ENCODE results near the gene SVOPL.

DNA sequence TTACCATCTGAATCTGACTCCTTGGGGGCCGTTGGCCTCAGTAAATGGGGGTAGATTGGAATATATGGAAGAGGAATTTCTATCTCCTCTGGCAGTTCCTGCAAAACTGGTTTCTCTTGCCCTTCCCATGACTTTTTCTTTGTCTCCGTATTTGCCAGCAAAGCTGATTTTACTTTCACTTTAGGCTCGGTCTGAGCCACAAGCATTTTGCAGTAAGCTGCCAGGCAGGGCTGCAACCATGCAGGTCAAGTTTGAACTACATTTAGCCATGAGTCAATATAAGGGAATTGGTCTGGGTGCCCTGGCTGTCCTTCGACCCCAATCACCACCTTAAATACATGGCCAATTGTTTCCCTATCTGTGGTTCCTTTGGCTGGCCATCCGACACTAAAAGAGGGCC lies 136.8 kb downstream of the SVOPL start:
- TF ChIP-seq POLR2A (IDR thresholded peaks at IDR 0.05; ENCODE audit: borderline replicate concordance, extremely low read depth, insufficient read depth, insufficient read length) (no peak), YY1 (IDR thresholded peaks at IDR 0.05; ENCODE audit: extremely low read depth, insufficient replicate concordance, low read depth, low read length) (no peak), POLR2AphosphoS5 (IDR thresholded peaks at IDR 0.05; ENCODE audit: low read depth, low read length) (no peak)
- TF ChIP-seq, protein P1, sequence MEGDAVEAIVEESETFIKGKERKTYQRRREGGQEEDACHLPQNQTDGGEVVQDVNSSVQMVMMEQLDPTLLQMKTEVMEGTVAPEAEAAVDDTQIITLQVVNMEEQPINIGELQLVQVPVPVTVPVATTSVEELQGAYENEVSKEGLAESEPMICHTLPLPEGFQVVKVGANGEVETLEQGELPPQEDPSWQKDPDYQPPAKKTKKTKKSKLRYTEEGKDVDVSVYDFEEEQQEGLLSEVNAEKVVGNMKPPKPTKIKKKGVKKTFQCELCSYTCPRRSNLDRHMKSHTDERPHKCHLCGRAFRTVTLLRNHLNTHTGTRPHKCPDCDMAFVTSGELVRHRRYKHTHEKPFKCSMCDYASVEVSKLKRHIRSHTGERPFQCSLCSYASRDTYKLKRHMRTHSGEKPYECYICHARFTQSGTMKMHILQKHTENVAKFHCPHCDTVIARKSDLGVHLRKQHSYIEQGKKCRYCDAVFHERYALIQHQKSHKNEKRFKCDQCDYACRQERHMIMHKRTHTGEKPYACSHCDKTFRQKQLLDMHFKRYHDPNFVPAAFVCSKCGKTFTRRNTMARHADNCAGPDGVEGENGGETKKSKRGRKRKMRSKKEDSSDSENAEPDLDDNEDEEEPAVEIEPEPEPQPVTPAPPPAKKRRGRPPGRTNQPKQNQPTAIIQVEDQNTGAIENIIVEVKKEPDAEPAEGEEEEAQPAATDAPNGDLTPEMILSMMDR (IDR thresholded peaks at IDR 0.05 in 2 of 3, conservative IDR thresholded peaks at IDR 0.05 in 1 of 3; ENCODE audit: borderline replicate concordance in 1 of 3, insufficient read depth in 1 of 3, low read depth in 2 of 3, low read length in 2 of 3), result no peak
- TF ChIP-seq, protein P2, sequence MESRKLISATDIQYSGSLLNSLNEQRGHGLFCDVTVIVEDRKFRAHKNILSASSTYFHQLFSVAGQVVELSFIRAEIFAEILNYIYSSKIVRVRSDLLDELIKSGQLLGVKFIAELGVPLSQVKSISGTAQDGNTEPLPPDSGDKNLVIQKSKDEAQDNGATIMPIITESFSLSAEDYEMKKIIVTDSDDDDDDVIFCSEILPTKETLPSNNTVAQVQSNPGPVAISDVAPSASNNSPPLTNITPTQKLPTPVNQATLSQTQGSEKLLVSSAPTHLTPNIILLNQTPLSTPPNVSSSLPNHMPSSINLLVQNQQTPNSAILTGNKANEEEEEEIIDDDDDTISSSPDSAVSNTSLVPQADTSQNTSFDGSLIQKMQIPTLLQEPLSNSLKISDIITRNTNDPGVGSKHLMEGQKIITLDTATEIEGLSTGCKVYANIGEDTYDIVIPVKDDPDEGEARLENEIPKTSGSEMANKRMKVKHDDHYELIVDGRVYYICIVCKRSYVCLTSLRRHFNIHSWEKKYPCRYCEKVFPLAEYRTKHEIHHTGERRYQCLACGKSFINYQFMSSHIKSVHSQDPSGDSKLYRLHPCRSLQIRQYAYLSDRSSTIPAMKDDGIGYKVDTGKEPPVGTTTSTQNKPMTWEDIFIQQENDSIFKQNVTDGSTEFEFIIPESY (IDR thresholded peaks at IDR 0.05; ENCODE audit: extremely low read depth, insufficient replicate concordance, low read length), result no peak

Measured in HCT116 (cell line).